Measurements from ENCODE around the gene DRD5.

DRD5 gene

GRCh38 chr4:9825049-9825448 lies 43.6 kb downstream of the DRD5 start:
- no peak overlapping the region for H3K4me3 ChIP-seq (ENCODE audit: low read depth, low read length)
- TF ChIP-seq MAX (IDR thresholded peaks at IDR 0.05; ENCODE audit: low read depth, low read length) (no peak), CTCF (IDR thresholded peaks at IDR 0.05; ENCODE audit: low read depth, low read length) (no peak), MYC (IDR thresholded peaks at IDR 0.05; ENCODE audit: low read depth, low read length) (no peak), POLR2A (IDR thresholded peaks at IDR 0.05; ENCODE audit: extremely low read depth, insufficient read length) (no peak)
- DNase-seq (ENCODE audit: low read depth) = no peak

GRCh38 chr4:9826551-9826950 lies 45.1 kb downstream of the DRD5 start:
- no peak overlapping the region for H3K4me3 ChIP-seq (ENCODE audit: low read depth, low read length)
- TF ChIP-seq CTCF (IDR thresholded peaks at IDR 0.05; ENCODE audit: low read depth, low read length) (no peak), POLR2A (IDR thresholded peaks at IDR 0.05; ENCODE audit: extremely low read depth, insufficient read length) (no peak), MAX (IDR thresholded peaks at IDR 0.05; ENCODE audit: low read depth, low read length) (no peak), MYC (IDR thresholded peaks at IDR 0.05; ENCODE audit: low read depth, low read length) (no peak)
- DNase-seq (ENCODE audit: low read depth) = no peak

- DNase-seq (ENCODE audit: low read depth) = no peak
- H3K4me3 ChIP-seq (ENCODE audit: low read depth, low read length) = no peak overlapping the region
- TF ChIP-seq CTCF (IDR thresholded peaks at IDR 0.05; ENCODE audit: low read depth, low read length) (no peak), MYC (IDR thresholded peaks at IDR 0.05; ENCODE audit: low read depth, low read length) (no peak), MAX (IDR thresholded peaks at IDR 0.05; ENCODE audit: low read depth, low read length) (no peak), POLR2A (IDR thresholded peaks at IDR 0.05; ENCODE audit: extremely low read depth, insufficient read length) (no peak)
Observed at GRCh38 chr4:9832640-9833039, 51.2 kb downstream of the DRD5 start.

GRCh38 chr4:9833421-9833820 lies 52.0 kb downstream of the DRD5 start:
- no peak for TF ChIP-seq POLR2A (IDR thresholded peaks at IDR 0.05; ENCODE audit: extremely low read depth, insufficient read length)
- no peak for TF ChIP-seq CTCF (IDR thresholded peaks at IDR 0.05; ENCODE audit: low read depth, low read length)
- no peak for TF ChIP-seq MAX (IDR thresholded peaks at IDR 0.05; ENCODE audit: low read depth, low read length)
- no peak for DNase-seq (ENCODE audit: low read depth)
- no peak overlapping the region for H3K4me3 ChIP-seq (ENCODE audit: low read depth, low read length)
